Hepatocyte (in vitro differentiated cells): ENCODE measurements around the gene RRAGC. TPM values are rescaled to one million over a fixed set of nuclear protein-coding genes. Genes with fewer than 3 reads are reported as not detected.
"Not testable (repeated sequence)": the region's sequence is repeated elsewhere in the genome, so short reads cannot be mapped to it uniquely, and the experiment has no call there.

Experiments
- DNase-seq: peaks from one replicate; pipeline ENCODE4 v3.0.0-alpha.2; 2016; ENCODE audit warnings: low spot score
- H2AFZ ChIP-seq: fragments of 200-600 bp; sonication (generic); 2 replicates; pipeline ENCODE4 v1.6.0; 2016; ENCODE audit warnings: antibody characterized with exemption, mild to moderate bottlenecking
- H3K27ac ChIP-seq: fragments of 200-600 bp; sonication (generic); 2 replicates; pipeline ENCODE4 v1.5.1; 2016; ENCODE audit warnings: mild to moderate bottlenecking
- H3K27me3 ChIP-seq: fragments of 200-600 bp; sonication (generic); 2 replicates; pipeline ENCODE4 v1.6.1; 2016
- H3K36me3 ChIP-seq: fragments of 200-600 bp; sonication (generic); replicated peaks from 2 replicates; pipeline ENCODE4 v1.5.1; 2016; ENCODE audit warnings: low read depth; ENCODE audit not compliant: insufficient read depth
- H3K4me1 ChIP-seq: fragments of 200-600 bp; sonication (generic); 2 replicates; pipeline ENCODE4 v1.5.1; 2016; ENCODE audit warnings: mild to moderate bottlenecking, moderate library complexity; ENCODE audit not compliant: insufficient read depth
- H3K4me2 ChIP-seq: fragments of 200-600 bp; sonication (generic); 2 replicates; pipeline ENCODE4 v1.6.0; 2016
- H3K4me3 ChIP-seq: fragments of 200-600 bp; sonication (generic); 2 replicates; pipeline ENCODE4 v1.5.1; 2016; ENCODE audit warnings: mild to moderate bottlenecking
- H3K79me2 ChIP-seq: fragments of 200-600 bp; sonication (generic); 2 replicates; pipeline ENCODE4 v1.6.0; 2017; ENCODE audit warnings: mild to moderate bottlenecking
- H3K9me2 ChIP-seq: fragments of 200-600 bp; sonication (generic); replicated peaks from 2 replicates; pipeline ENCODE4 v1.6.0; 2017; ENCODE audit warnings: mild to moderate bottlenecking; ENCODE audit not compliant: insufficient read depth
- H3K9me3 ChIP-seq: fragments of 200-600 bp; sonication (generic); 2 replicates; pipeline ENCODE4 v1.5.1; 2016; ENCODE audit warnings: low read depth, mild to moderate bottlenecking
- H4K20me1 ChIP-seq: fragments of 200-600 bp; sonication (generic); 2 replicates; pipeline ENCODE4 v1.6.0; 2016; ENCODE audit warnings: mild to moderate bottlenecking; ENCODE audit not compliant: insufficient read depth, poor library complexity, severe bottlenecking
- EZH2 ChIP-seq: fragments of 200-600 bp; sonication (generic); IDR thresholded peaks from 2 replicates; pipeline ENCODE4 v1.6.1; 2016; ENCODE audit warnings: antibody characterized with exemption, mild to moderate bottlenecking, borderline replicate concordance
- EZH2phosphoT487 ChIP-seq: fragments of 200-600 bp; sonication (generic); IDR thresholded peaks from one replicate; pipeline ENCODE4 v1.6.1; 2018; ENCODE audit warnings: antibody characterized with exemption, mild to moderate bottlenecking, low read depth, moderate library complexity; ENCODE audit not compliant: unreplicated experiment, severe bottlenecking
- WGBS: methylation state at CpG from one replicate; pipeline ENCODE4 v1.1.6; 2016; ENCODE audit warnings: low lambda C conversion rate; ENCODE audit errors: missing lambda C conversion rate; 5-methylcytosine and 5-hydroxymethylcytosine counted together
- polyA plus RNA-seq: library from polyadenylated mRNA; unstranded; fragments of >200 nt; fragmentation: Nextera tagmentation; extraction: Ambion mirVana; gene quantifications from 2 replicates; pipeline ENCODE4 v1.2.1, GENCODE V29; 2016
- total RNA-seq: library from RNA; depleted of rRNA; stranded (reverse); fragments of >200 nt; gene quantifications from 2 replicates; pipeline ENCODE4 v1.2.3, GENCODE V29; 2014
- TF ChIP-seq, protein P1 (sequence below): fragments of 200-600 bp; sonication (generic); IDR thresholded peaks from 2 replicates; pipeline ENCODE4 v1.5.1; 2016; ENCODE audit warnings: antibody characterized with exemption, mild to moderate bottlenecking; ENCODE audit not compliant: poor library complexity

RRAGC gene
- total and polyA plus RNA-seq, 2 experiments from 2014 or later, result 21.7 to 36.6 TPM

DNA sequence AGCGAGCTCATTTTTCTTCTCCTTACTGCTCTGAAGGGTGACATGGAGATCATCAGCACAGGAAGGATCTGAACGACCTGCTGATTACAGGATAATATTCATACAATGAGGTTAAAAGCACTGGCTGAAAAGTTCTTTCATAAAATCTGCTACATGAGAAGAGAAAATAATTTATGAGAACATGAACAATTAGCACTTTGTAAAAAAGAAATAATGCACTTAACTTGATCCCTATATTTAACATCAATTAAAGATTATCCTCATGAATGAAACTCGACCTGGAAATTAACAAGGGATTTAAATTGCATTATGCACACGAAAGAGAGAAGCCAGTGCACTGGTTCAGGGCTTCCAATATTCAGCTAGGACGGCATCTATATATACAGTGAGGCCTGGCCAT lies 46.6 kb downstream of the RRAGC start:
- 51% methylated on average over 5 of the region's 5 CpGs for WGBS
- Histone ChIP-seq H3K4me3 (no peak overlapping the region), H2AFZ (no peak overlapping the region), H3K27me3 (peaks cover 88% of the 10 kb centered on the region), H3K36me3 (no peaks in the 10 kb centered on the region), H4K20me1 (no peaks in the 10 kb centered on the region), H3K9me2 (no peaks in the 10 kb centered on the region), H3K4me2 (no peak overlapping the region), H3K79me2 (no peaks in the 10 kb centered on the region), H3K4me1 (peaks cover 2% of the 10 kb centered on the region), H3K27ac (no peak overlapping the region), H3K9me3 (no peaks in the 10 kb centered on the region)
- TF ChIP-seq, protein P1, sequence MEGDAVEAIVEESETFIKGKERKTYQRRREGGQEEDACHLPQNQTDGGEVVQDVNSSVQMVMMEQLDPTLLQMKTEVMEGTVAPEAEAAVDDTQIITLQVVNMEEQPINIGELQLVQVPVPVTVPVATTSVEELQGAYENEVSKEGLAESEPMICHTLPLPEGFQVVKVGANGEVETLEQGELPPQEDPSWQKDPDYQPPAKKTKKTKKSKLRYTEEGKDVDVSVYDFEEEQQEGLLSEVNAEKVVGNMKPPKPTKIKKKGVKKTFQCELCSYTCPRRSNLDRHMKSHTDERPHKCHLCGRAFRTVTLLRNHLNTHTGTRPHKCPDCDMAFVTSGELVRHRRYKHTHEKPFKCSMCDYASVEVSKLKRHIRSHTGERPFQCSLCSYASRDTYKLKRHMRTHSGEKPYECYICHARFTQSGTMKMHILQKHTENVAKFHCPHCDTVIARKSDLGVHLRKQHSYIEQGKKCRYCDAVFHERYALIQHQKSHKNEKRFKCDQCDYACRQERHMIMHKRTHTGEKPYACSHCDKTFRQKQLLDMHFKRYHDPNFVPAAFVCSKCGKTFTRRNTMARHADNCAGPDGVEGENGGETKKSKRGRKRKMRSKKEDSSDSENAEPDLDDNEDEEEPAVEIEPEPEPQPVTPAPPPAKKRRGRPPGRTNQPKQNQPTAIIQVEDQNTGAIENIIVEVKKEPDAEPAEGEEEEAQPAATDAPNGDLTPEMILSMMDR, result no peak
- TF ChIP-seq EZH2, result no peak
- TF ChIP-seq EZH2phosphoT487, result no peak
- DNase-seq, result no peak

DNA sequence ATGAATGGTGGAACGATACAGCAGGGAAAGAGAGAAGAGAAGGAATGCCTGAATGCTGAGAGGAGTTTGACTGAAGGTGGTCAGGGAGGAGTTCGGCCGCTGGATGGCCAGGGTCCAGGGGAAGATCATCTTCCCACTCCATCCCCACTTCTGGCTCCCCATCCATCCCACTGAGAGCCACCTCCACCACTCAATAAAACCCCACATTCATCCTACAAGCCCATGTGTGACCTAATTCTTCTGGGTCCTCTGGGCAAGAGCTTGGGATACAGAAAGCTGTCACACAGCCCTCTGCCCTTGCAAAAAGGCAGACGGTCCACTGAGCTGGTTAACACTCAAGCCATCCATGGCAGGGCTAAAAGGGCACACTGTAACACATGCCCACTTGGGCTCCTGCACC lies 48.1 kb downstream of the RRAGC start:
- H3K79me2 ChIP-seq, H3K36me3 ChIP-seq, H3K4me1 ChIP-seq, H3K9me2 ChIP-seq, DNase-seq, H3K4me2 ChIP-seq, H3K4me3 ChIP-seq, H3K9me3 ChIP-seq, H2AFZ ChIP-seq, H4K20me1 ChIP-seq, H3K27ac ChIP-seq: not testable (repeated sequence)
- 89% methylated on average over 4 of the region's 4 CpGs for WGBS
- peaks cover 82% of the 10 kb centered on the region for H3K27me3 ChIP-seq

DNA sequence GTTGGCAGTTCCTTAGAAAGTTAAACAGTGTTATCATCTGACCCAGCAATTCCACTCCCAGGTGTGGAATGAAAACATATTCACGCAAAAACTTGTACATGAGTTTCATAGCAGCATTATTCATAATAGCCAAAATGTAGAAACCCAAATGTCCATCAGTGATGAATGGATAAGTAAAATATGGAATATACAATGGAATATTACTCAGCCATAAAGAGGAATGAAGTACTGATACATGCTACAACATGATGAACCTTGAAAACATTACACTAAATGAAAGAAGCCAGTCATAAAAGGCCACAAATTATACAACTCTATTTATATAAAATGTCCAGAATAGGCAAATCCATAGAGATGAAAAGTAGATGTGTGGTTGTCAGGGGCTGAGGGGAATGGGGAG lies 53.5 kb downstream of the RRAGC start:
- Histone ChIP-seq H3K4me3 (no peak overlapping the region), H3K4me1 (no peaks in the 10 kb centered on the region), H3K4me2 (no peak overlapping the region), H3K9me3 (no peaks in the 10 kb centered on the region), H3K9me2 (no peaks in the 10 kb centered on the region), H4K20me1 (no peaks in the 10 kb centered on the region), H2AFZ (no peak overlapping the region), H3K27me3 (peaks cover 82% of the 10 kb centered on the region), H3K27ac (no peak overlapping the region), H3K79me2 (no peaks in the 10 kb centered on the region), H3K36me3 (no peaks in the 10 kb centered on the region)
- no peak for TF ChIP-seq EZH2phosphoT487
- no peak for TF ChIP-seq EZH2
- TF ChIP-seq, protein P1, result no peak
- WGBS, result 92% methylated on average over 1 of the region's 1 CpG
- DNase-seq, result no peak

DNA sequence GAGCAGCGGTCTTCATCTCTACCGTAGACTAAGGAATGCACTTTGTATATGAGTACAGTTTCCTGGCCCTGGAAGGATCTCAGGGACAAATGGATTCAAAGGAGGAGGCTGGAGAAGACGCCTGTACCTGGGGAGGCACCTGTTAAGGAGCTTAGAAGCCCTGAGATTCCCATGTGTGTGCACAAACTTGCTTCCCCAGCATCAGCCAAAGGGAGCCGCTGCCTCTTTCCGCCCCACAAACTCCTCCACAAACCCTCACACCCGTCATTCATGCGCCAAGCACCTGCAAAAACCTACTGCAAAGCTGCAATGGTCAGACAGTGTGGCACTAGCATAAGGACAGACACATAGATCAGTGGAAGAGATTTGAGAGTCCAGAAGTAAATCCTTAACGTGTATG lies 54.5 kb downstream of the RRAGC start:
- Histone ChIP-seq H2AFZ (no peak overlapping the region), H3K79me2 (no peaks in the 10 kb centered on the region), H3K27ac (no peak overlapping the region), H3K36me3 (no peaks in the 10 kb centered on the region), H3K4me2 (no peak overlapping the region), H3K4me3 (no peak overlapping the region), H3K9me3 (no peaks in the 10 kb centered on the region), H3K9me2 (no peaks in the 10 kb centered on the region), H3K4me1 (no peaks in the 10 kb centered on the region), H4K20me1 (no peaks in the 10 kb centered on the region), H3K27me3 (peaks cover 71% of the 10 kb centered on the region)
- 77% methylated on average over 8 of the region's 8 CpGs for WGBS
- no peak for DNase-seq
- TF ChIP-seq, protein P1, result no peak
- TF ChIP-seq EZH2 (peak; percentile 23), EZH2phosphoT487 (peak; percentile 45)
